ENCODE data around the gene RPL31. TPM values are rescaled to one million over a fixed set of nuclear protein-coding genes. Genes with fewer than 3 reads are reported as not detected.

RPL31 gene
- total RNA-seq, 1 donor from 2014 or later, result 1,289 TPM

Other genes with a start within 250 kb of the RPL31 start
- 22.1 and 25.5 TPM in 2 replicates for gene NPAS2, start 182.2 kb upstream of the RPL31 start, total RNA-seq
- 12.3 and 22.8 TPM in 2 replicates for gene TBC1D8, start 149.1 kb downstream of the RPL31 start, total RNA-seq